SK-N-MC (cell line): Measurements from ENCODE around the gene CARD11.

Experiments used
- EZH2 ChIP-seq: fragments of 200-600 bp; sonication (generic); IDR thresholded peaks from one replicate; pipeline ENCODE4 v1.6.1; 2017; ENCODE audit warnings: antibody characterized with exemption
- FOXP2 ChIP-seq: optimal IDR thresholded peaks from 2 replicates; pipeline ENCODE3; 2011; ENCODE audit warnings: mild to moderate bottlenecking, moderate library complexity; ENCODE audit not compliant: insufficient read depth; ENCODE audit errors: extremely low read length, control extremely low read depth
- POLR2AphosphoS5 ChIP-seq: IDR thresholded peaks from 2 replicates; pipeline ENCODE4 v1.6.1; 2012; ENCODE audit warnings: mild to moderate bottlenecking, low read depth, low read length, borderline replicate concordance

DNA sequence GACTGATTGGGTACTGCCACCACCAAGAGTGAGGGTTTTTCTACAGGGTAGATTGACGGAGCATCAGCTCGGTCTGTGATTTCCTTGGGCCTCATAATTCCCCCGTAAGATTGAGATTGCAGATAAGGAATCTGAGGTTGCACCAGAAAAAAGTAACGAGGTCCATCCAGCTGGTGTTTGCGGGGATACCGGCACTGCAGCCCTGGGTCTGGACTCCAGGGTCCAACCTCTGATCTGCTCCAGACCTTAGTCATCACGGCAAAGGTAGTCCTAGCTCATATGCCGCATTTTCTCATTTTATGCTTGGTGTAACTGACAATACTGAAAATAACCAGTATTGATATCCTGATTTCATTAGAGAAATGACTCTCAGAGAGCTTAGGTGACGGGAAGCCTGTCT is 3.9 kb downstream of the CARD11 start:
- TF ChIP-seq POLR2AphosphoS5 (no peak), EZH2 (no peak), FOXP2 (no peak)
